ENCODE data around the gene RAD51B. TPM values are rescaled to one million over a fixed set of nuclear protein-coding genes. Genes with fewer than 3 reads are reported as not detected.

The RAD51B gene
- total RNA-seq, 4 donors from 2014 or later, result 12.6 to 26.4 (median 16.7) TPM

- Histone ChIP-seq H3K27me3 (no peaks in the 10 kb centered on the region), H3K4me3 (no peak overlapping the region), H3K4me1 (peaks cover 0 to 58% (median 20%) of the 10 kb centered on the region in 4 donors), H3K36me3 (no peaks in the 10 kb centered on the region), H3K27ac (peak overlapping the region in 1 of 4 donors; percentile 13), H3K9me3 (no peaks in the 10 kb centered on the region)
- no peak for TF ChIP-seq CTCF (IDR thresholded peaks at IDR 0.05)
- TF ChIP-seq POLR2A (IDR thresholded peaks at IDR 0.05), result no peak
- TF ChIP-seq EP300 (IDR thresholded peaks at IDR 0.05), result no peak
- 65 to 75% methylated on average over 2 of the region's 2 CpGs for WGBS, 2 donors
- no peak for DNase-seq (ENCODE audit: low spot score in 2 of 2)
Measured at GRCh38 chr14:68373847-68374444, 554.4 kb downstream of the RAD51B start.

- peak in 1 of 2 donors; percentile 57 for DNase-seq (ENCODE audit: low spot score in 2 of 2)
- H3K9me3 ChIP-seq, result no peaks in the 10 kb centered on the region
- peak overlapping the region in 2 of 4 donors; percentile 52 to 89 for H3K27ac ChIP-seq
- TF ChIP-seq POLR2A (IDR thresholded peaks at IDR 0.05) (no peak), EP300 (IDR thresholded peaks at IDR 0.05) (peak in 1 of 2 donors; percentile 29), CTCF (IDR thresholded peaks at IDR 0.05) (no peak)
- peaks cover 0 to 55% (median 21%) of the 10 kb centered on the region in 4 donors for H3K4me1 ChIP-seq
- H3K27me3 ChIP-seq, result no peaks in the 10 kb centered on the region
- whole genome bisulfite sequencing, 2 donors, result 72 to 89% methylated on average over 7 of the region's 7 CpGs
- H3K4me3 ChIP-seq, result no peak overlapping the region
- H3K36me3 ChIP-seq, result no peaks in the 10 kb centered on the region
Measured at GRCh38 chr14:68374682-68375081, 555.1 kb downstream of the RAD51B start.

GRCh38 chr14:68375376-68375775 is 555.8 kb downstream of the RAD51B start:
- no peak for DNase-seq (ENCODE audit: low spot score in 2 of 2)
- H3K9me3 ChIP-seq, result no peaks in the 10 kb centered on the region
- peak overlapping the region in 3 of 4 donors; percentile 52 to 89 (median 59) for H3K27ac ChIP-seq
- no peaks in the 10 kb centered on the region for H3K36me3 ChIP-seq
- WGBS, 2 donors, result 75 to 79% methylated on average over 4 of the region's 4 CpGs
- H3K4me3 ChIP-seq, result no peak overlapping the region
- H3K27me3 ChIP-seq, result no peaks in the 10 kb centered on the region
- H3K4me1 ChIP-seq, result peaks cover 0 to 52% (median 21%) of the 10 kb centered on the region in 4 donors
- TF ChIP-seq POLR2A (IDR thresholded peaks at IDR 0.05) (no peak), CTCF (IDR thresholded peaks at IDR 0.05) (no peak), EP300 (IDR thresholded peaks at IDR 0.05) (no peak)

- TF ChIP-seq EP300 (IDR thresholded peaks at IDR 0.05) (no peak), POLR2A (IDR thresholded peaks at IDR 0.05) (no peak), CTCF (IDR thresholded peaks at IDR 0.05) (no peak)
- no peak for DNase-seq (ENCODE audit: low spot score in 2 of 2)
- Histone ChIP-seq H3K9me3 (no peaks in the 10 kb centered on the region), H3K4me3 (no peak overlapping the region), H3K36me3 (no peaks in the 10 kb centered on the region), H3K27me3 (no peaks in the 10 kb centered on the region), H3K4me1 (peaks cover 0 to 52% (median 21%) of the 10 kb centered on the region in 4 donors), H3K27ac (peak overlapping the region; percentile 11 to 89 (median 70))
- WGBS, 2 donors, result 74 to 76% methylated on average over 2 of the region's 2 CpGs
Measured at GRCh38 chr14:68376067-68376779, 556.6 kb downstream of the RAD51B start.

GRCh38 chr14:68377006-68377405 is 557.4 kb downstream of the RAD51B start:
- Histone ChIP-seq H3K4me3 (no peak overlapping the region), H3K27ac (peak overlapping the region; percentile 11 to 89 (median 70)), H3K27me3 (no peaks in the 10 kb centered on the region), H3K9me3 (no peaks in the 10 kb centered on the region), H3K36me3 (no peaks in the 10 kb centered on the region), H3K4me1 (peaks cover 0 to 52% (median 21%) of the 10 kb centered on the region in 4 donors)
- 52 to 59% methylated on average over 1 of the region's 1 CpG for WGBS, 2 donors
- TF ChIP-seq POLR2A (IDR thresholded peaks at IDR 0.05) (no peak), CTCF (IDR thresholded peaks at IDR 0.05) (no peak), EP300 (IDR thresholded peaks at IDR 0.05) (no peak)
- DNase-seq (ENCODE audit: low spot score in 2 of 2), result no peak

Measured in tibial nerve (tissue), 4 donors.